Measurements from ENCODE around the gene FUT3.

DNA sequence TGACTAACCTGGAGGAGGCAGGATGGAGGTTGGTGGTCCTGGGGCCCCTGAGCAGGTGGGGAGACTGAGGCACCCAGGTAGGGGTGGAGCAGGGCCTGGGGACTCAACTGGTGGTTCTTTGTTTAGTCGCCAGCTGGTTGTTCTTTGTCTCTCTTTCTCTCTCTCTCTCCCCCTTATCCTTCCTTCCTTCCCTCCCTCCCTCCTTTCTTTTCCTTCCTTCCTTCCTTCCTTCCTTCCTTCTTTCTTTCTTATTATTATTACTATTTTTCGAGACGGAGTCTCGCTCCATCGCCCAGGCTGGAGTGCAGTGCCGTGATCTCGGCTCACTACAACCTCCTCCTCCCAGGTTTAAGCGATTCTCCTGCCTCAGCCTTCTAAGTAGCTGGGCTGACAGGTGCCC, 53.0 kb downstream of the FUT3 start:
- TF ChIP-seq CTCF (IDR thresholded peaks at IDR 0.05; ENCODE audit: low read length) (no peak), EZH2 (IDR thresholded peaks at IDR 0.05; ENCODE audit: borderline replicate concordance, low read length) (no peak)

Data from OCI-LY1 (cell line).